Urothelium cell line (cell line): Measurements from ENCODE around the gene NCAM2.

ENCODE experiments used
- DNase-seq: peaks from one replicate; pipeline ENCODE4 v3.0.0; 2011; ENCODE audit warnings: low spot score, mixed read lengths
- FAIRE-seq: peaks from 2 replicates; lab custom pipeline; 2011; peaks lifted over from hg19 to GRCh38; lab: Jason Lieb, UNC

The NCAM2 gene

GRCh38 chr21:21204366-21204996 lies 206.3 kb downstream of the NCAM2 start:
- DNase-seq (no peak), FAIRE-seq (no peak)

- no peak for FAIRE-seq
- DNase-seq = no peak
Measured at GRCh38 chr21:21205604-21206003, 207.4 kb downstream of the NCAM2 start.

GRCh38 chr21:21210552-21210951 lies 212.3 kb downstream of the NCAM2 start:
- FAIRE-seq (no peak), DNase-seq (no peak)

GRCh38 chr21:21213297-21213696 lies 215.1 kb downstream of the NCAM2 start:
- no peak for FAIRE-seq
- DNase-seq = no peak

- FAIRE-seq = no peak
- no peak for DNase-seq
Measured at GRCh38 chr21:21216047-21216446, 217.8 kb downstream of the NCAM2 start.

GRCh38 chr21:21226472-21226871 lies 228.3 kb downstream of the NCAM2 start:
- DNase-seq (no peak), FAIRE-seq (no peak)

GRCh38 chr21:21230672-21231071 lies 232.5 kb downstream of the NCAM2 start:
- no peak for DNase-seq

GRCh38 chr21:21231913-21232312 lies 233.7 kb downstream of the NCAM2 start:
- DNase-seq = no peak
- FAIRE-seq = no peak

More at GRCh38 chr21:21230672-21231071, 232.5 kb downstream of the NCAM2 start:
- FAIRE-seq = no peak

GRCh38 chr21:21232320-21232719 lies 234.1 kb downstream of the NCAM2 start:
- FAIRE-seq = no peak

GRCh38 chr21:21233051-21233450 lies 234.8 kb downstream of the NCAM2 start:
- DNase-seq = no peak
- no peak for FAIRE-seq

More at GRCh38 chr21:21232320-21232719, 234.1 kb downstream of the NCAM2 start:
- peak; percentile 4 for DNase-seq

- FAIRE-seq (no peak), DNase-seq (no peak)
Measured at GRCh38 chr21:21236996-21237395, 238.8 kb downstream of the NCAM2 start.

- no peak for DNase-seq
Measured at GRCh38 chr21:21238629-21239400, 240.6 kb downstream of the NCAM2 start.

GRCh38 chr21:21241391-21241790 lies 243.2 kb downstream of the NCAM2 start:
- DNase-seq = no peak
- FAIRE-seq = no peak

More at GRCh38 chr21:21238629-21239400, 240.6 kb downstream of the NCAM2 start:
- FAIRE-seq = no peak

- DNase-seq (no peak), FAIRE-seq (no peak)
Measured at GRCh38 chr21:21246007-21246406, 247.8 kb downstream of the NCAM2 start.

- FAIRE-seq (no peak), DNase-seq (no peak)
Measured at GRCh38 chr21:21247424-21247823, 249.2 kb downstream of the NCAM2 start.

- DNase-seq (no peak), FAIRE-seq (no peak)
Measured at GRCh38 chr21:21262048-21262447, 263.8 kb downstream of the NCAM2 start.

GRCh38 chr21:21268061-21268471 lies 269.9 kb downstream of the NCAM2 start:
- no peak for DNase-seq
- FAIRE-seq = no peak

GRCh38 chr21:21268885-21269284 lies 270.7 kb downstream of the NCAM2 start:
- FAIRE-seq (no peak), DNase-seq (no peak)

- DNase-seq = no peak
- FAIRE-seq = no peak
Measured at GRCh38 chr21:21279193-21279901, 281.1 kb downstream of the NCAM2 start.

- FAIRE-seq = no peak
- DNase-seq = no peak
Measured at GRCh38 chr21:21283810-21284209, 285.6 kb downstream of the NCAM2 start.

- no peak for DNase-seq
- no peak for FAIRE-seq
Measured at GRCh38 chr21:21286170-21286798, 288.1 kb downstream of the NCAM2 start.
